Brain pericyte (primary cell): ENCODE results near the gene C2orf74.

Experiments
- DNase-seq: peaks from one replicate; pipeline ENCODE4 v3.0.0-alpha.2; 2012; ENCODE audit warnings: low read depth, low spot score

C2orf74 gene

GRCh38 chr2:61214171-61214570 lies 52.2 kb downstream of the C2orf74 start:
- no peak for DNase-seq
